Activated T-cell treated with anti-CD3 and anti-CD28 coated beads for 48 hours (primary cell): ENCODE data around the gene FRK.

Experiments used
- DNase-seq: peaks from one replicate; pipeline ENCODE4 v3.0.0-alpha.2; 2020; ENCODE audit warnings: low read depth

FRK gene

DNA sequence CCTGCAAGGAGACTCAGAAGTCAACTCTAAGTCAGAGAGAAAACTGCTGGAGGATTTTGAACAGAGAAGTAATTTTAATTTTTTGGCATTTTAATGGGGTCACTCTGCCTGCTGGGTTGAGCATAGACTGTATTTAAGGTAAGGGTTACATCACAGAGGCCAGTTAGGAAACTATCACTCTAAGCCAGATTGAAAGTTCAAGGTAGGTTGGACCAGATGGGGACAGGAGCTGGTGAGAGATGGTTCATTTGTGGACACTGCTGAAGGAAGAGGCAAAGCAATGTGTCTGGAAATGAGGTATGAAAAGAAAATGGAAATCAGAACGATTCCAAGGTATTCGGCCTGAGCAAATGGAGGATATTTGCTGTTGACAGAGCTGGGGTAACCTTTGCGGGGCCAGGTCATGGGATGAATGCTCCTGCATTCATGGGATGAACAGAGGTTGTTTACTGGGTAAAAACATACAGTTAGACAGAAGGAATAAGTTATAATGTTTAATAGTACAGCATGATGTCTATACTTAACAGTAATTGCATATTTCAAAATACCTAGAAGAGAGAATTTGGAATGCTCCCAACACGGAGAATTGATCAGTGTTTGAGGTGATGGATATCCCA, 26.9 kb downstream of the FRK start:
- no peak for DNase-seq

GRCh38 chr6:116030770-116031169, 29.9 kb downstream of the FRK start:
- DNase-seq = no peak

- no peak for DNase-seq
Measured at GRCh38 chr6:116029535-116029934, 31.2 kb downstream of the FRK start.

GRCh38 chr6:116028233-116028632, 32.5 kb downstream of the FRK start:
- DNase-seq = no peak

DNA sequence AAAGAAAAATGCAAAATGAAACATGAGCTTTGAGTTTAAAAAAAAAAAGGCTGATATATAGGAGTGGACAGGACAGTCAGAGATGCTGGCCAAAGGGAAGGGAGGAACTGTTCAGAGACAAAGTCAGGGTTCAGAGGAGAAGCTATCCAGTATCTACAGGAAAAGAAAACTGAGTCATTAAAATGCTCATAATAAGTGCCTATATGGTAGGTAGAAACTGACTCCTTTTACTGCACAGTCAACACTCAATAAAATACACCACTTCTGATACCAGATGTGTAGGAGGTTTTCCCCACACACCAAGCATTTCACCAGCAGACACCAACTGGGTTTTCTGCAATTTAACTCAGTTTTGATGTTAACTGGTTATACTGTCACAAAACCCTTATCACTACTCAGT, 32.9 kb downstream of the FRK start:
- no peak for DNase-seq

DNA sequence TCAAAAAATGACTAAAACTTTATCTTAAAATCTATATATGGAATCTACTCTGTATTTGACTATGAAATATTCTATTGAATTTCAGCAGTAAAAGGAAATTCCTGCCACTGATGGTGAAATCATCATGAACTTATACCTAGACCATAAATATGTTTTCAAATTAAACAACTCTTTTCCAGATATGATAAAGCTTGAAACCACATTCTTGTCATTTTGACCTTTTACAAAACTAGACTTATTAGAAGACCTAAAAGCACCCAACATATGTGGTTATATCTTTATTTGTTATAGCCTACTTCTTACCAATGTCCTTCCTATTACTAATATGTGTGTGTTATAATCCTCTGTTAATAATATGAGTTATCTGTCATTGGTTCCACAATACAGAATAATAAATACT, 35.3 kb downstream of the FRK start:
- no peak for DNase-seq

DNA sequence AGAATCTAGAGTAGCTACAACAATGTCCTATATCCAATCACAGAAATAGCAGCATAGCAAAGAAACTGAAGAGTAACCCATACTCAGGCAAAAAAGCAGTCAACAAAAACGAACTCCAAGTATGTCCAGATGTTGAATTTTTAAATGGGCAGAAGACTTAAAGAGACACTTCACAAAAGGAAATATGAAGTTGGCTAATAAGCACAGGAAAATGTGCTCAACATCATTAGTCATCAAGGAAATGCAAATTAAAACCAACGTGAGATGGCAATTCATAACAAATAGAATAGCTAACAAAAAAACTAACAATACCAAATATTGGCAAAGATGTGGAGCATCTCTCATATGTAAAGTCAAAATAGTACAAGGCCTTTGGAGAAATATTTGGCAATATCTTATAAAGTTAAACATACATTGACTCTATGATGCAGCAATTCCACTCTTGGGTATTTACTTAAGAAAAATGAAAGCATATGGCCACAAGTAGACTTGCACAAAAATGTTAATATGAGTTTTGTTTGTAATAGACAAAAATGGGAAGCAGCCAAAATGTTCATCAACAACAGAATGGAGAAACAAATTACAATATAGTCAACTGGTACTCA, 37.7 kb downstream of the FRK start:
- no peak for DNase-seq

DNA sequence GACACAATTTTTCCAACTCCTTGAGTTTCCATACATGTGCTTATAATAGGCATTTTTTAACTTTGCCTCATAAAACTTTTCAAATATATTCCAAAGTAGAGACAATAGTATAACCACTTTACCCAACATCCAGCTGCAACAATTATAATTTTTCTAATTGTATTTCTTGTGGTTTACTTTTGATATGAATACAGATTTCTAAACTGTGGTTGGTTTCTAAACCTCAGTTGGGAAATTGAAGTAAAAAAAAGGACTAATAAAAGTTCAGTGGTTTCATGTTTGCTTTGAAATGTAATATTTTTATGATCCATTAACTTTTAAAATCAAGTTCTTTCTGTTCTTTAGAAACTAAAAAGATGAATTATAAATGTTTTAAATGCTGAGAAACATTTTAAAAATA, 40.0 kb downstream of the FRK start:
- DNase-seq = no peak

- no peak for DNase-seq
Measured at GRCh38 chr6:116019428-116019827, 41.3 kb downstream of the FRK start.

- no peak for DNase-seq
Measured at GRCh38 chr6:116018976-116019375, 41.7 kb downstream of the FRK start.

DNA sequence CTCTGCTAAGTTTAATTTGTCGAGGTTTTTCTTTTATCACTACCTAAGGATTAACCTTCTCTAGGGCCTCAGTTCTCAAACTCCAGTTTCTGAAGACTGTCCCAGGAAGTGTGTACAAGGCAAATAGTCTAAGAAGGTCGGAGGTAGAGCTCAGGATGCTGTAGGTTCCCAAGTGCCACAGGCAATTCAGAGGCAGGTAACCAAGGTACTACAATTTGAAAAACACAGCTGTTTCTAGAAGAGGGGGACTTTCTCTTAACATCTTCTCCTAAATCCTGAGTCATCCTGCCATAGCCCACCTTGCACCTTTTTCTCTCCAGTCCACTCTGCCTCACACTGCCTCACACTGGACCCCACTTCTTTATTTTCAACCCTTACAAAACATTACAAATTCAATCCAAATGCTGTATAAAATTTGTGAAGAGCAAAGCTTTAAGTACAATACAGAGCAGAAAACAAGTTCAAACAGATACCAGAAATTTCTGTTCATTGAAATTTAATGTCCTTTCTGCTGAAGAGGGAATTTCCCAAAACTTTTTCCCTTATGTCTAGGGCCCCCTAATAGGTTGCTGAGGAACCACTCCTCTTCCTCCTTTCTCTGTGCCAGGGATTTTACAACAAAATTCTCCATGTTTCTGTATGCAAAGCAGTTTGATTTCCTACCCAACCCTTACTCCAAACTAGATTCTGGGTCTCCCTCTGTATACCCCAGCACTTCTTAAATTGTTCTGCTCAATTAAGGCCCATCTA, 43.0 kb downstream of the FRK start:
- no peak for DNase-seq

DNA sequence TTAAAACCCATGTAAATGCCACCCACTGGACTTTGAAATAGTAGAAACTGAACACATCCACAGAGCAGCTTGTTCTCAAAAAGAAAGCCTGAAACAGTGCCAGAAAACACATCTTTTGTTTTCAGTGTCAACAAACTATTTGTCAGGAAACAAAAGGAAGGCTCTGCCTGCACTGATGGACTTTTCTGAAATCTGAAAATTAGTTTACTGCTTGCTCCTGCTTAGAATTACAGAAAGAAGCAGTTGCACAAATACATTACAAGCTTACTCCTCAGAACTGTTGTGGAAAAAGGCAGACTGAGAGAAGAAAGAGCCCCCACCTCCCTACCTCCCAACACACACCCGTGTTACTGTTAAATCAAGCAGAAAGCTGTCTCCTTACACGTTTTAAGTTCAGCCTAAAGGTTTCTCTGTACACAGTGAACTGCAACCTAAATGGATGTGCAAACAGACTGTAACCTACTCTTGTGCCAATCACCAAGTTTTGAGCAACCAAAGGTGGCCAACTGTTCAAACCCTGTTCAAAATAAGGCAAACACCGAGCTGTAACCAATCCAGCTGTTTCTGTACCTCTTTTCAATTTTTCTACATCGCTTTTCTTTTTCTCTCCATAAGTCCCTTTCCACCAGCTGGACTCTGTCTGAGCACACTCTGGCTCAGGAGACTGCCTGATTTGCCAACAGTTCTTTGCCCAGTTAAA, 43.7 kb downstream of the FRK start:
- no peak for DNase-seq

- DNase-seq = no peak
Measured at GRCh38 chr6:116015983-116016382, 44.7 kb downstream of the FRK start.

DNA sequence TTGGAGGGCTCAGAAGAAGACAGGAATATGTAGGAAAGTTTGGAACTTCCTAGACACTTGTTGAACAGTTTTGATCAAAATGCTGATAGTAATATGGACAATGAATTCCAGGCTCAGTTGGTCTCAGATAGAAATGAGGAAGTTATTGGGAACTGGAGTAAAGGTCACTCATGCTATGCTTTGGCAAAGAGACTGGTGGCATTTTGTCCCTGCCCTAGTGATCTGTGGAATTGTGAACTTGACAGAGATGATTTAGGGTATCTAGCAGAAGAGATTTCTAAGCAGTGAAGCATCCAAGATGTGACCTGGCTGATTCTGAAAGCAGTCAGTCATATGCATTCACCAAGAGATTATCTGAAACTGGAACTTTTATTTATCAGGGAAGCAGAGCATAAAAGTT, 45.1 kb downstream of the FRK start:
- no peak for DNase-seq

DNA sequence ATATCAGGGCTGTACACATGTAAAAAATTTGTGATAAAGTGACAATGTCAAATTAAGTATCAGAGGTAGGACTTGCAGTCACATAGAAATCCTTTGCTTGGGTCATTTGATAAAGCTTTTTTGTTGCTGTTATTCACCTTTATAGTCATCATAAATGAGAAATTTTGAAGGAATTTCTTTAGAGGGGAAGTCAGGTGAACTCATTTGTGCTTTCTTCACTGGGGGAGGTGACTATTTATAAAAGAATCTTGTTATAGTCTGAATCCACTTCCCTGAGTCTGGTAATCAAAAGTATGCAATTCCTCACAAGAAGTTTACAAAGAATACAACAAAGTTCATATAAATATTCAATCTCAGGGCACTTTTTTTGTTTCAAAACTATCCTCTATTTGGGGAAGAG, 47.7 kb downstream of the FRK start:
- no peak for DNase-seq

- no peak for DNase-seq
Measured at GRCh38 chr6:116012471-116012949, 48.2 kb downstream of the FRK start.

- DNase-seq = peak; percentile 24
Measured at GRCh38 chr6:116011520-116011919, 49.2 kb downstream of the FRK start.

DNA sequence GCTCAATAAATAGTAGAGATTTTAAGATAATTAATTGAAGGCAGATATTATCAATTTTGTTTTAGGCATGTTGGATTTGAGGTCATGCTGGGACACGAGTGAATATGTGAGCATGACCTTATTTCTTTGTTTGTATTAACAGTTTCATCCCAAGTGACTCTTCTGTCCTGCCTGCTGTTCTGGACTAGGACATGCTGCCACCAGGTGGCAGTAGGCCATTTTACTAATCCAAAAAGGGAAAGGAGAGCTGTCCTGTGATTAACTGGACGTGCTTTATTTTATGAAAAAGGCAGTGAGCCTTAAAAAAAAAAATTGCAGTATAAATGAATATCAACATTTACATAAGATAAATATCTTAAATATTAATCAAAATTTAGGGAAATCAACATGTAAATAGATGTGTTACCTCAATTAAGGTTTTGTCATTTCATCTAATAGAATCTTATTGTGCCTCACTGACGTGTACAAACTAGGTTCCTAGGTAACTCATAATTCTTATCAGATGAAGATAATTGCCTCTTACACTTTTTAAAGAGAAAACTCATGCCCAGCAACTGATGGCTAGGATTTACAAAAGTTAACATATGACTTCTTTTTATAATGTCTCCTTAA, 49.8 kb downstream of the FRK start:
- peak; percentile 40 for DNase-seq

DNA sequence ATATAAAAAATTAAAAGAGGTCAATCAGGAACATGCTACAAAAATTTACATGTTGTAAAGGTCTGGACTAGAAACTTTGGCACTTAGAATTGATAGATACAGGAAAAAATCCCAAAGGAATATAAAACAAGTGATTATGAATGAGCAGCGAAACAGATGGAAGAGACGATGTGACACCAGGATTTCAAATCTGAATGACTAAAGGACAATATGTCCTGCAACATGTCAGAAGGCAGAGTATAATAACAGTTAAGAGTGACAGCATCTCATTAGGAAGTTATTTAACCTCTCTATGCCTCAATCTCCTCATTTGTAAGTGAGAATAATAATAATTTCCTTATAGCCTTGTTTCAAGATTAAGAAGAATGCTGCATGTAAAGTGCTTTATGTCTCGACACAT, 50.3 kb downstream of the FRK start:
- no peak for DNase-seq

DNA sequence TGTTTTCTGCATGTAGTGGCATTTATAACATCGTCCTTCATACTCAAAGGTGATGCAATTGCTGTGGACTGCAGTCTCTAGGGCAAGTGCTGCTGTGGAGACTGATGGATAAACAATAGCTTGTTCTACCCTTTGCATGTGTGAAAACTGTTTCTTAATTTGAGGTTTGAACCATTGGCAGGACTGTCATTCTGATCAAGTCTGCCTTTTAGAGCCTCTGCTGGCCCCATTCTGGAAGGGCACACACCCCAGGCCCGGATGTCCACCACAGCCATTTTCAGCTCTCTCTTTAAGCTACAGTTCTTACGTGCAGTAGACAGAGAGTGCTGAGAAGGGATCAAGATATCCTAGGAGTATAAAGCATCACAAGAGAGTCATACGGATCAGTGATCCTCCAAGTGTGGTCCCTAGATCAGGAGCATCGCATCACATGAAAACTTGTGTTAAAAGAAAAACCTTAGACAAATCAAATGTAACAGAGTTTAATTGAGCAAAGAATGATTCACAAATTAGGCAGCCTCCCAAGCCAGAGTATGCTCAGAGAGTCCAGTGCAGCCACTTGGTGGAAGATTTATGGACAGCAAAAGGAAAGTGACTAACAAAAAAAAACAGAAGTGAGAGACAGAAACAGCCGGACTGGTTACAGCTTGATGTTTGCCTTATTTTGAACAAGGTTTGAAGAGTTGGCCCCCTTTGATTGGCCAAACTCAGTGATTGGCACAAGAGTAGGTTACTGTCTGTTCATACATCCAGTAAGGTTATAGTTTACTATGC, 52.0 kb downstream of the FRK start:
- no peak for DNase-seq
